Epithelial cell of esophagus (primary cell): ENCODE data around the gene PEX10.

Experiments
- DNase-seq: peaks from one replicate; pipeline ENCODE4 v3.0.0; 2010; ENCODE audit warnings: low read depth
- H3K4me3 ChIP-seq: 2 replicates; pipeline ENCODE4 v1.5.1; 2011; ENCODE audit warnings: mild to moderate bottlenecking, low read length, control low read depth
- CTCF ChIP-seq: IDR thresholded peaks from 2 replicates; pipeline ENCODE4 v1.5.1; 2011; ENCODE audit warnings: low read depth, mild to moderate bottlenecking, low read length, control low read depth, inconsistent platforms; ENCODE audit not compliant: insufficient read depth; ENCODE audit errors: missing control alignments

PEX10 gene

DNA sequence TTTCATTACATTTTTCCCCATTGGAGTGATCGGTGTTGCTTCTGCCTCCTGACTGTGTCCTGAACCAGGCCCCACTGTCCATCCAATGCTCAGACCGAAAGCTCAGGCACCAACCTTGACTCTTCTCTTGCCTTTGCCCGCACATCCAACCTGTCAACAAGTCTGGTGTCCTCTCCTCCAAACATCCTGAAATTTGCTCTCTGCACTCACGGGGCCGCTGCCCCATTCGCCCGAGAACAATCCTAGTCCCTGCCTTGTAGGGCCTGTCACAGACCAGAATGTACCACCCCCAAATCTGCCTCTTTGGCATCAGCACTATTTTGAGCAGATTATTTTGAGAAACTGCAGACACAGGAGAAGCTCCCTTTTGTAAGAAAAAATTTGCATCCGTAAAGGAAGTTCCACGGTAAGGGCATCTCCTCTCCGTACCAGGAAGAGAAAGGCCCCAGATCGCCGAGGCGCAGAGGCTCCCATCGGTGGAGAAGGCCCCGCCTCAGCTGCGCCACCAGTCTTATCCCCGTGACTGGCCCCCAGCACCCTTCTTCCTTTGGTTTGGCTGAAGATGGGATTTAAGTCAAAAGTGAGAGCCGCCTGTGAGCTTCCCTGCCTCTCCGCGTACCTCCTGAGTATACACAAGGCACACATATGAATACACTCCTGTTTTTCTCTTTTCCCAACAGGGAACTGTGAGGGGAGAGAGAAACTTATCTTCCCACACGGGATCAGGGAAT lies 28.1 kb downstream of the PEX10 start:
- no peak for DNase-seq
- H3K4me3 ChIP-seq, result no peak overlapping the region
- no peak for TF ChIP-seq CTCF

GRCh38 chr1:2383576-2383975 lies 28.8 kb downstream of the PEX10 start:
- TF ChIP-seq CTCF, result no peak
- no peak overlapping the region for H3K4me3 ChIP-seq

DNA sequence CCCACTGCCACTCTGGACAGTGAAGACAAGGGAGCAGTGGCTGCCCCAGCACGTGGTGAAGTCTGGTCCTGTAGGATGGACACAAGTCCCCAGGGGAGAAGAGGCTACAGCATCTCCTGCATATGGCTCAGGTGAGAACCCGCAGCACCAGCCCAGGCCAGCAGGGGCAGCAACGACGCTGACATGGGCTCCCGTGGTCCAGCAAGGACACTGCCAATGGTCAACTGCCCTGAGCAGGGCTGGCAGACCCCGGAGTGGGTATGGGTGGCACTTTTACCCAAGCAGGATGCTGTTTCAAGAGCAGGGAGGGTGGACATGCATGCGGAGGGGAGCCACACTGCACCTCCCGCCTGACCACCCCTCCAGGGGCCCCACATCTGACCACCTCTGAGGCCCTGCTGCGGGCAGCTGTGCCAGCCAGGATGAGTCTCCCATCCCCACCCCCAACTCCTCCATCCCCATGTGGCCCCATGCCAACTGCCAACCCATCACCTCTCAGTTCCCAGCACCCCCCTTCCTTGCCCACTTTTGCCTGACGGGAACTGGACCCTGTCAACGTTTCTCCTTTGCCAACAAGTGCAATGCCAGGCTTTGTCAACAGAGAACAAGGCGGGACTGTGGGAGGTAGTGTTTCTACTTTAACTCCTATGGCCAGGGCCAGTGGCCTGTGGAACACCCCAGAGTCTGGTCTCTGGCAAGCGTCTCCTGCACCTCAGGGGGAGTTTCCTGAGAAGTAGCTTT lies 29.6 kb downstream of the PEX10 start:
- TF ChIP-seq CTCF, result peak; percentile 67
- peak; percentile 48 for DNase-seq
- H3K4me3 ChIP-seq, result no peak overlapping the region

More at GRCh38 chr1:2383576-2383975, 28.8 kb downstream of the PEX10 start:
- no peak for DNase-seq

- no peak overlapping the region for H3K4me3 ChIP-seq
- DNase-seq, result peak; percentile 77
- TF ChIP-seq CTCF, result peak; percentile 86
These were observed 30.4 kb downstream of the PEX10 start for GRCh38 chr1:2381741-2382620.

GRCh38 chr1:2380816-2381591 lies 31.4 kb downstream of the PEX10 start:
- no peak for TF ChIP-seq CTCF
- H3K4me3 ChIP-seq, result no peak overlapping the region
- DNase-seq, result no peak

- no peak for DNase-seq
- TF ChIP-seq CTCF, result no peak
- no peak overlapping the region for H3K4me3 ChIP-seq
These were observed 32.5 kb downstream of the PEX10 start for GRCh38 chr1:2379733-2380404.
